Omental fat pad (tissue), 4 donors: Measurements from ENCODE around the gene TLCD3A. TPM values are rescaled to one million over a fixed set of nuclear protein-coding genes. Genes with fewer than 3 reads are reported as not detected.
"Not testable (repeated sequence)": the region's sequence is repeated elsewhere in the genome, so short reads cannot be mapped to it uniquely, and the experiment has no call there.

ENCODE experiments used
- ATAC-seq: fragments of 150-250 bp; one replicate; pipeline ENCODE4 v1.9.1; 2016; ENCODE audit warnings: mild to moderate bottlenecking, moderate library complexity; ENCODE audit not compliant: low FRiP score
- DNase-seq: peaks from one replicate; pipeline ENCODE4 v3.0.0-alpha.2; 2019; ENCODE audit warnings: low spot score
- total RNA-seq, 4 donors: library from RNA; depleted of rRNA; stranded (reverse); fragments of >200 nt; gene quantifications; one replicate each; pipeline ENCODE4 v1.1.0, GENCODE V29; 2016
- TF ChIP-seq, protein P1 (sequence below), 3 donors: fragments of 450-650 bp; IDR thresholded peaks; one replicate each; pipeline ENCODE4 v1.5.1; 2016 to 2017; ENCODE audit warnings: antibody characterized with exemption in 3 of 3, mild to moderate bottlenecking in 3 of 3, moderate library complexity in 2 of 3

TLCD3A gene
- total RNA-seq, 4 donors from 2014 or later, result 5.2 to 45.3 (median 7.5) TPM

DNA sequence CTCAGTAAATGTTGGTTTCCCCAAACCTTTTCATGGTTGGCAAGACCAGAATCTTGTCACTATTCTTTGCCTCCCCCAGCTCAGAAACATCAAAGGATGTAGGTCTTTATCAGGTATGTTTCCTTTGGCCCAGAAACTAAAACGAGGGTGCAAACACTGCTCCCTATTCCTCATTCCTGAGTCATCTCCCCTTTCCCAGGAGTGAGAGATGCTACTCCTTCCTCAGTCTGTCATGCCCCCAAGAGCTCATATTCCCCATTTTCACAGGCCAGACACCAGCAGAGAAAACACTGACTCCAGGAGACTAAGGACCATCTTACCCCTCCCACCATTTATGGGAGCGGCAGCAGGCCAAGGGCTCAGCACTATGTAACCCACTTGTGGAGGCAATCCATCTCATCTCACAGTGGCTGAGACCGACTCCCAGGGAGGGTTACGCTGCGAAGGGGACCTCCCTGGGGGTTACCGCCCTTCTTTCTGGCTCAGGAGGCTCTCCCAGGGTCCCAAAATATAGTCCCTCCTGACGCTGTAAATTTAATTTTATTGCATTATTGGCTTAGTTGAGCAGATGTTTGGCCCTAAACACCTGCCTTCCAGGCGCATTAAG lies 18.1 kb downstream of the TLCD3A start:
- DNase-seq, result no peak
- ATAC-seq, result no peak
- TF ChIP-seq, protein P1, sequence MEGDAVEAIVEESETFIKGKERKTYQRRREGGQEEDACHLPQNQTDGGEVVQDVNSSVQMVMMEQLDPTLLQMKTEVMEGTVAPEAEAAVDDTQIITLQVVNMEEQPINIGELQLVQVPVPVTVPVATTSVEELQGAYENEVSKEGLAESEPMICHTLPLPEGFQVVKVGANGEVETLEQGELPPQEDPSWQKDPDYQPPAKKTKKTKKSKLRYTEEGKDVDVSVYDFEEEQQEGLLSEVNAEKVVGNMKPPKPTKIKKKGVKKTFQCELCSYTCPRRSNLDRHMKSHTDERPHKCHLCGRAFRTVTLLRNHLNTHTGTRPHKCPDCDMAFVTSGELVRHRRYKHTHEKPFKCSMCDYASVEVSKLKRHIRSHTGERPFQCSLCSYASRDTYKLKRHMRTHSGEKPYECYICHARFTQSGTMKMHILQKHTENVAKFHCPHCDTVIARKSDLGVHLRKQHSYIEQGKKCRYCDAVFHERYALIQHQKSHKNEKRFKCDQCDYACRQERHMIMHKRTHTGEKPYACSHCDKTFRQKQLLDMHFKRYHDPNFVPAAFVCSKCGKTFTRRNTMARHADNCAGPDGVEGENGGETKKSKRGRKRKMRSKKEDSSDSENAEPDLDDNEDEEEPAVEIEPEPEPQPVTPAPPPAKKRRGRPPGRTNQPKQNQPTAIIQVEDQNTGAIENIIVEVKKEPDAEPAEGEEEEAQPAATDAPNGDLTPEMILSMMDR (IDR thresholded peaks at IDR 0.05), result no peak

GRCh38 chr17:751269-752001 lies 19.0 kb downstream of the TLCD3A start:
- peak; percentile 34 for ATAC-seq
- DNase-seq, result no peak

DNA sequence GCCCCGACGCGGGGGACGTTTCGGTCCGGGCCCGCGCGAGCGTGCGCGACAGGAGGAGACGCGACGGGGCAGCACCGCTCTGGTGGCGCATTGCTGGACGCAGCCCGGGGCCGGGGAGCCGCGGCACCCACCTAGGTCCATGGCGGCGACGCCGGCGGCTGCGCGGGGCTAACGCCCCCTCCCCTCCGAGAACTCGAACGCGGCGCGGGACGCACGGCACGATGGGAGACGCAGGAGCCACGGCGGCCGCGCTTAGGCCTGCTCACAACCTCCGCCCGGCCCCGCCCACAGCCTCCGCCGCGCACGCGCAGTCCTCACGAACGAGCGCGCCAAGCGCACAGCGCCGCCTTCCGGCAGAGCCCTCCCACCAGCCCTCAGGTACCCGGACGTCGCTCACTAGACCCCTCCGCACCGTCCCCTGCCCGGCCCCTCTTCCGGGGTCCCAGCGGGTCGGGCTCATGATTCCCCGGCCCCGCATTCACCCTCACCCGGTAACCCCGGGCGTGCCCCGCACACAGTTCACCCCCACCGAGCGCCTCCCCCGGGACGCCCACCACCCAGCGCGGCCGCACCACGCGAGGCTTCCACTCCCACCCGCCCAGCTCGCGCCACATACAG lies 19.7 kb downstream of the TLCD3A start, which contains the start of gene GEMIN4:
GEMIN4 (minus strand) TSS at position 263 of the 618 bp plus-strand sequence; CDS start at position 141, 122 bp downstream.
- TF ChIP-seq, protein P1 (IDR thresholded peaks at IDR 0.05), result peak in 2 of 3 donors; percentile 62 to 78
- DNase-seq, result peak; percentile 88
- ATAC-seq, result peak; percentile 97

More at GRCh38 chr17:751269-752001, 19.0 kb downstream of the TLCD3A start:
- TF ChIP-seq, protein P1 (IDR thresholded peaks at IDR 0.05), result no peak

- TF ChIP-seq, protein P1 (IDR thresholded peaks at IDR 0.05), result no peak
- DNase-seq, result no peak
- ATAC-seq, result peak; percentile 52
Measured at GRCh38 chr17:752620-753219, 20.3 kb downstream of the TLCD3A start.

- ATAC-seq, result no peak
- no peak for DNase-seq
- TF ChIP-seq, protein P1 (IDR thresholded peaks at IDR 0.05), result no peak
Measured at GRCh38 chr17:753418-753817, 21.0 kb downstream of the TLCD3A start.

- DNase-seq, ATAC-seq: not testable (repeated sequence)
Measured at GRCh38 chr17:755319-755961, 23.0 kb downstream of the TLCD3A start.

DNA sequence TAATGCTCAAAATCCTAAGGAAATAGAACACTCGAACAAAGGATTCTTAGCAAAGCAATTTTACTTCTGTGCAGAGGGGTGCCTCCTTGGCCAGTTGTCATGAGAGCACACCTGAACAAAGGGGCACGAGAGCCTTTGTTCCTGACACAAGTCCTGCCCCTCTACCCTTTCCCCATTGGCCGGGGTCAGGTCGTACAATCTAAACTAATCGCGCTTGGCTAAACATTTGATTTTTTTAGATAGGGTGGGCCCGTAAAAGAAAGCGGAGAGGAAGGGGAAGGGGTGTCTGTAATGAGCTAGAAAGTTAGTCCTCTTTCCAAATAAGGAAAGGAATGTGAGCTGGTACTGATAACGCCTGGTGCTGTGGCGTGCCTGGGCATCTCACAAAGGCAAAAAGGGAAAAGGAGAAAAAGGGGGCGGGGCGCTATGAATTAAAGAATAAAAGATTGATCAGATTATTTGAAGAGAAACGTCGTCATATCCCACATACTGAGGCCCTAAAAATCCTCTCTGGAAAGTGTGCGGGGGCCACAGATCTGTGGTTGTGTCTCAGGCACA lies 23.7 kb downstream of the TLCD3A start:
- DNase-seq, ATAC-seq: not testable (repeated sequence)
